NCI-H1417 (cell line): ENCODE measurements around the gene CKS1B.

Experiments
- DNase-seq, 3 experiments: peaks; one replicate each; lab custom pipeline; 2025; lab: John Stamatoyannopoulos, UW

Gene CKS1B

DNA sequence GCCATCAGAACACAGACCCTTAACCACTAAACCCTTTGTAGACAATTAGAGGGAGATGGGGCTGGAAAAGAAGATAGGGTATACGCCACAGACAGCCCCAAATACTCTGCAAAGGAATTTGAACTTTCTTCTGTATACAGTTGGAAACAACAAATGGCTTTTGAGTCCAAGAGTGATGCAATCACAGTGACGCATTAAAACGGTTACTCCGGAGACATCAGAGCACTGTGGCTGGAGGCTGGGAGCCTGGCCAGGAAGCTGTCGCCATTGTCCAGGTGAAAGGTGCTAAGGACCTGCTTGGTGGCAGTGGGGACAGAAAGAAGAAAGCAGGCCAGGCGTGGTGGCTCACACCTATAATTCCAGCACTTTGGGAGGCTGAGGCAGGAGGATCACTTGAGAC is 12.8 kb downstream of the CKS1B start:
- DNase-seq: no peak

GRCh38 chr1:154988058-154988954 is 13.8 kb downstream of the CKS1B start:
- DNase-seq: no peak

GRCh38 chr1:154989195-154989860 is 14.8 kb downstream of the CKS1B start:
- DNase-seq: no peak

- DNase-seq: no peak
Observed at GRCh38 chr1:154990276-154990675, 15.8 kb downstream of the CKS1B start.

DNA sequence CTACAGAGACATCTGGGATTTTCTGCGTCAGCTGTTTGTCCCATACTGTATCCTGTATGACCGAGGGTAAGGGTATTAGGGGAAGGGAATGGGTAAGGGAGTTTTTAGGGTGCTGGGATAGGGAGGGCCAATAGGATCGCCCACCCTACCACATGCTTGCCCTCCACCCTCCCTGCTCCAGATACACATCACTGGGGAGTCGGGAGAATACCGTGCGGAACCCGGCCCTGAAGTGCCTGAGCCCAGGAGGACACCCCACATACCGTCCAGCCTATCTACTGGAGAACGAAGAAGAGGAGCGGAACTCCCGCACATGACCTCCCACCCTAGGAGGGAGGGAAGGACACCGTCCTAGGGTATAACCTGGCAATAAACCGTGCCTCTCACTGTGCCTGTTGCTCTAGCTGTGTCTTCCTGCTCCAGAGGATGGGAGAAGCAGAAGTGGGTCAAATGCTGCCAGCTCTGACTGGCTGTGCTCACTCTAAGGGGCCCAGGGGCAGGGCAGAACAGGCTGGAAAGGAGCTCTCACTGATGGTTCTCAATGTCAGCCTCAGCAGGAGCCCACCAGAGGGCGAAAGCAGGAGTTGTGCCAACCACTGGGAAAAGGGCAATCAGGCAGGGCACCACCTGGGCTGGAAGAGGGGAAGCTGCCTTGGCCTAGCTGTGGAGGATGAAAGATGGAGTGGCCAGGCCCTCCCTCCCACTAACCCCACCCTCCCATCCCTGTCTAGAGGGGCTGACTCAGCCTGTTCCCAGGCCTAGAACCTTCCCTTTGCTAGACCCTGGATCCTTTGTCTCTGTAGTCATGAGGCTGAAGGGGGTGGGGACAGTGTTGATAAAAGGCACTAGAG is 18.5 kb downstream of the CKS1B start:
- peak in 1 of 3 experiments; percentile 35 for DNase-seq

GRCh38 chr1:154993572-154994268 is 19.2 kb downstream of the CKS1B start, which contains the start of gene LENEP:
Gene LENEP (plus strand): TSS chr1:154993586. CDS start chr1:154993608, 22 bp downstream.
- DNase-seq: peak in 1 of 3 experiments; percentile 34

GRCh38 chr1:154994269-154994587 is 19.7 kb downstream of the CKS1B start:
- no peak for DNase-seq

DNA sequence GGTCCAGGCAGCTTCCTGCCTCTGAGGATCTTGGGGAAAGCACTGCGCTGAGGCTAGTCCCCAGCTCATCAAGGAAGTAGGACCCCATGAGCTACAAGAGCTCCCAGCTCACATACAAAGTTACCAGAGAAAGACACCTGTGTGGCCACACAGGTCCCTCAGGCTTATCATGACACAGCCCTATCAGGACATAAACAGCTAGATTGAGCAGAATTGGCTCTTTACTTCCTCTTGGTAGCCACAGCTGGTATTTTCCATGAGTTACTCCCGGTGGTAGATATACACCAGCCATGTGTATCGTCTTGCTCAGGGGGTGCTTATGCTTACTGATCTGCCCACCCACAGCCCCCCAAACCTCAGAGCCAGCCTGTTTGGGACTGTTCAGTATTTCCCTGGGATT is 20.1 kb downstream of the CKS1B start:
- no peak for DNase-seq

- peak in 1 of 3 experiments; percentile 9 for DNase-seq
Observed at GRCh38 chr1:154995301-154995983, 21.0 kb downstream of the CKS1B start.

GRCh38 chr1:154996966-154997701 is 22.7 kb downstream of the CKS1B start:
- DNase-seq: no peak

GRCh38 chr1:154998201-154998780 is 23.8 kb downstream of the CKS1B start:
- DNase-seq: no peak

- DNase-seq: peak; percentile 63 to 82 (median 74)
Observed at GRCh38 chr1:154998818-154999570, 24.5 kb downstream of the CKS1B start.

GRCh38 chr1:154999571-155000410 is 25.3 kb downstream of the CKS1B start:
- DNase-seq: peak; percentile 43 to 78 (median 77)

DNA sequence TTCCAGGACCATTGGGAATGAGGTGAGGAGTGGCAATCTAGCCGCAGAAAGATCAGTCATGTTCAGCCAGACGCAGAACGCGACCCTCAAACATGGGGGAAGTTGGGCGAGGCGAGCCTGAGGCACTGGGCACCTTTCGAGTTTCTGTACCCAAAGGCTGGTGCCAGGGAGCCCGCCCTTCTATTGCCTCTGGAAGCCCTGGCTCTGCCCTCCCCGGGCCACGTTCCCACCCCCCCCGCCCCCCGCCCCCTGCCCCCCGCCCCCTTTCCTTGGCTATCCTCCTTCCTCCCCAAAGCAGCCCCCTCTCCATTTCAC is 25.9 kb downstream of the CKS1B start:
- peak in 2 of 3 experiments; percentile 65 to 78 for DNase-seq

- peak; percentile 95 to 99 (median 96) for DNase-seq
Observed at GRCh38 chr1:155000726-155001424, 26.4 kb downstream of the CKS1B start.

- DNase-seq: no peak
Observed at GRCh38 chr1:155001425-155001674, 26.9 kb downstream of the CKS1B start.

DNA sequence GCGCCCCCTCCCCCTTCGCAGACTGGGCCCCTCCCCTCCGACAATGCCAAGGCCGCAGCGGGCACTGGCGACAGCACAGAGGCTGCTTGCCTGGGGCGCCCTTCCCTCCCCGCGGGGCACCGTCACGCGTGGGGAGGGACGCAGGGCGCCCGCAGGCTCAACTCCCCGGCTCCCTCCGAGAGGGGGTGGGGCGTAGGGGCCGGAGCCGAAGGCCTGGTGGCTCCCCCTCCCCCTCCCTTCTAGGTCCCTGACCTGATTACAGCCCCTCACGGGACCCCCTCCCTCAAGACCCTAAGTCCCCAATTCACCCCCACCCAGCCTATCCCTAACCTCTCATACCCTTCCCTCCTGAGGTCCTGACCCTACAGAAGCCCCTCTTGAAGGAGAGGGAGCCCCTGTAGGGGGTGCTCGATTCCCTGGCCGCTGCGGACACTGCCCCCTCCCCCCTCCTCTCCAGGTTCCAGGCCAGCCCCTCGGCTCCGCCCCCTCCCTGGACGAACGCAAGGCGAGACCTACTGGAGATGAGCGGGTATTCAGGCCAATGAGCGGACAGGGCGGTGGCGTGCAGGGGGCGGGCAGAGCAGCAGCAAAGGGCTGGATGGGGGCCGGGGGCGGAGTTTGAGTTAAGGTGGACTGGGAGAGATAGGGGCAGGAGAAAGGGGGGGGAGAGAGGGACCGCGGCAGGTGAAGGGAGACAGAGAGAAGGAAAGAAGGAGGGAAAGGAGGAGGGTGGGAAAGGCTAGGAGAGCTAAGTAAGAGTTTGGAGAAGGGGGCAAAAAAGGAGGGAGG is 27.4 kb downstream of the CKS1B start:
- peak; percentile 98 to 100 (median 99) for DNase-seq
